ENCODE results near the gene NNMT.

Gene NNMT

DNA sequence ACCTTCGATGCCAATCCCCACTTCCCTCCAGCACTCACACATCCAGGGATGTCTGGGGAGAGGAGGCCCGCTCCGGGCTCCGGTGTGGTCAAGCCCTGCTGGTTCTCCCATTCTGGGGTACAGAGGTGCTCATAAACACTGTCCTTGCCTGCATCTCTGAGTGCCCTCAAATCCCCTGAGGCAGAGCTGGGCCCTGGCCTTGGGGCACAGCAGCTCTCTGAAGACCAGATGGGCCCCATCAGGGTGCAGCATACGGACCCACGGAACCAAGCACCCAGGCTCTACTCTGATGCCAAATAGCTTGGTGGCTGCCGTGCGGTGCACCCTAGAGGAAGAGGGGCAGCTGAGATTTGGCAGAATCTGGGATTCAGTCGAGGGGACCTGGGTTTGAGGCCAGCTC, 35.7 kb upstream of the NNMT start:
- TF ChIP-seq, protein P1, sequence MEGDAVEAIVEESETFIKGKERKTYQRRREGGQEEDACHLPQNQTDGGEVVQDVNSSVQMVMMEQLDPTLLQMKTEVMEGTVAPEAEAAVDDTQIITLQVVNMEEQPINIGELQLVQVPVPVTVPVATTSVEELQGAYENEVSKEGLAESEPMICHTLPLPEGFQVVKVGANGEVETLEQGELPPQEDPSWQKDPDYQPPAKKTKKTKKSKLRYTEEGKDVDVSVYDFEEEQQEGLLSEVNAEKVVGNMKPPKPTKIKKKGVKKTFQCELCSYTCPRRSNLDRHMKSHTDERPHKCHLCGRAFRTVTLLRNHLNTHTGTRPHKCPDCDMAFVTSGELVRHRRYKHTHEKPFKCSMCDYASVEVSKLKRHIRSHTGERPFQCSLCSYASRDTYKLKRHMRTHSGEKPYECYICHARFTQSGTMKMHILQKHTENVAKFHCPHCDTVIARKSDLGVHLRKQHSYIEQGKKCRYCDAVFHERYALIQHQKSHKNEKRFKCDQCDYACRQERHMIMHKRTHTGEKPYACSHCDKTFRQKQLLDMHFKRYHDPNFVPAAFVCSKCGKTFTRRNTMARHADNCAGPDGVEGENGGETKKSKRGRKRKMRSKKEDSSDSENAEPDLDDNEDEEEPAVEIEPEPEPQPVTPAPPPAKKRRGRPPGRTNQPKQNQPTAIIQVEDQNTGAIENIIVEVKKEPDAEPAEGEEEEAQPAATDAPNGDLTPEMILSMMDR (IDR thresholded peaks at IDR 0.05; ENCODE audit: unreplicated experiment in 3 of 3) = no peak
- Mint-ChIP-seq H3K9me3 (no peaks in the 10 kb centered on the region), H3K36me3 (ENCODE audit: low read depth) (no peaks in the 10 kb centered on the region), H3K27me3 (ENCODE audit: low read depth) (peaks cover 30% of the 10 kb centered on the region), H3K4me3 (no peak overlapping the region), H3K27ac (no peak overlapping the region), H3K4me1 (peaks cover 13% of the 10 kb centered on the region)

DNA sequence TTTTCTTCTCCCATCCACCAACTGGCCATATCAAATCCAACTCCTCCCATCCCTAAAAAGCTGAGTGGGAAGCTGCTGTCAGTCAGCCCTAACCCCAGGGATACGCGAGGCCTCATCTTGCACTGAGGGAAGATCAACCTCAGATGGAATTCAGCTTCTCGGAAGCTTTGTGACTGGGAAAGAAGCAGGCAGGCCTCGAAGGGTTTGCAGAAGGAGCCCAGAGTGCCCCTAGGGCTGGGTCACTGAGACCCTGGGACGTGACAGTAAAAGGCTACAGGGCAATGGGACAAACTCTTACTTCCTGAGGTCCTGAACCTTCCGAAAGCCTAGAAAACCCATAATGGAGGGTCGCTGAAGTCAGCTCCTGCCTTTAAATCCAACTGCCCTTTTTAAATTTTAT, 34.4 kb upstream of the NNMT start:
- peaks cover 26% of the 10 kb centered on the region for H3K27me3 Mint-ChIP-seq (ENCODE audit: low read depth)
- H3K27ac Mint-ChIP-seq = no peak overlapping the region
- TF ChIP-seq, protein P1 (IDR thresholded peaks at IDR 0.05; ENCODE audit: unreplicated experiment in 3 of 3) = no peak

DNA sequence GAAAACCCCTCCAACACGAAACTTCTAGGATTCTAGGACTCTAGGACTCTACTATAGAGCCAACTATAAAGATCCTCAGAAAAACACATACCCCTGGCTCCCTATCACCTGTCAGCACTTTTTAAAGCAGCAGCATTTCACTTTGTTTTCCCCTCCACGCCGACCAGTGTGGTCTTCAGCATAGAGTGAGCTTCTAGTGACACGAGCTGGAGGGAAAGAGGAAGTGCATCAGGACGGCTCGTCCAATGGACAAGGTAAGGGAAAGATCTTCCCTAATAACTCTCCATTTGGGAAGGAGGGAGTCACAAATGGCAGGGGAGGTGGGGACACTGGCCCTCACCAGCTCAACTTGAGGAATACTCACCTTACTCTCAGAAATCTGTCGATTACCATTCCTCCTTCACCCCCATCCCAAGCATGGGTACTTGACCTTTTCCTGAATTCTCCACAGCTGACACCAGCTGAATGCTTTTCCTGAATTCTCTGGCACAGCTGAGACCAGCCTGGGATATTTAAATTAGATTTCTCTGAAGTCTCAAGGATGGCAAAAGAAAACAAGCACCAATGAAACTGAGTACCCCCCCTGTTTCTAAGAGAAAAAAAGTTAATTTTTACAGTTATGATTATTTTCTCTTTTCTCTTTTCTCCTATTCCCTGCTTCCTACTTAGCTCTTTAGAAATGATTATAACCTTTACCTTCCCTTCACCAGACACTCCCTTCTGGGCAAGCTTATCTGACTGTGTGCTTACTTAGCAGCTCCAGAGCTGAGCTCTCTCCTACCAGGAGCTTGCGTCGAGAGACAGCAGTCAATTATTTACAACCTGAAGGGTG, 33.3 kb upstream of the NNMT start:
- Mint-ChIP-seq H3K27ac (no peak overlapping the region), H3K36me3 (ENCODE audit: low read depth) (no peaks in the 10 kb centered on the region), H3K27me3 (ENCODE audit: low read depth) (peaks cover 24% of the 10 kb centered on the region), H3K9me3 (no peaks in the 10 kb centered on the region), H3K4me1 (peaks cover 7% of the 10 kb centered on the region), H3K4me3 (no peak overlapping the region)
- TF ChIP-seq, protein P1 (IDR thresholded peaks at IDR 0.05; ENCODE audit: unreplicated experiment in 3 of 3) = peak; percentile 80 to 92 (median 85)

More for the DNA sequence above, 34.4 kb upstream of the NNMT start:
- H3K9me3 Mint-ChIP-seq = no peaks in the 10 kb centered on the region
- no peak overlapping the region for H3K4me3 Mint-ChIP-seq
- no peaks in the 10 kb centered on the region for H3K36me3 Mint-ChIP-seq (ENCODE audit: low read depth)
- H3K4me1 Mint-ChIP-seq = peaks cover 13% of the 10 kb centered on the region

DNA sequence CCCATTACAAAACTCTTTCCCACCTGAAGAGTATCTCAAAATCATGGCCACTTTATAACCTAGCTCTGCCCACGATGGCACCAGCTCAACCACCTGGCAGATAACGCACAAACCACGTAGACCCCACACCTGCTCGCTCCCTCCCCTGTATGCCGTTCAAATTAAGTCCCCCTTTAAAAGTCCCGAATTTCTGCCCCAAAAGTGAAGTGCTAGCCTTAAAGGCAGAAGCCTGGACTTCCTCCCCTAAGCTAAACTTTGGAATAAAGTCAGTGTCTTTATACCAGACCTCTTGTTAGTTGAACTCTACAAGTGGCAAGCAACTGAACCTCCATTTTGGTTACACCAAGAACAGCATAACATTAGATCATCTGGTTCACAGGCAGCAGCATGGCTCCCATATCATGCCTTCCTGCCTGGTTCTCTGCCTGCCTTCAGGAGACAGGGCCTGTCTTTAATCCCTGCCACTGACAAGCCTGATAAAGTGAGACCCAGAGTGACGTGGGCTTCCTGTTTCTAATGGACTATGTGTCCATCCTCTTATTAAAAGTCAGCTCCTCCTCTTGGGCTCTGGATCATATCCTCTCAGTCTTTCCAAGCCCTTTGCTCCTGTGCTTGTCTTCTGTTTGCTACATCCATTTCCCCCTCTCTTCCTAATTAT, 32.6 kb upstream of the NNMT start:
- Mint-ChIP-seq H3K27ac (no peak overlapping the region), H3K36me3 (ENCODE audit: low read depth) (no peaks in the 10 kb centered on the region), H3K4me3 (no peak overlapping the region), H3K4me1 (peaks cover 4% of the 10 kb centered on the region), H3K9me3 (no peaks in the 10 kb centered on the region), H3K27me3 (ENCODE audit: low read depth) (peaks cover 24% of the 10 kb centered on the region)
- TF ChIP-seq, protein P1 (IDR thresholded peaks at IDR 0.05; ENCODE audit: unreplicated experiment in 3 of 3) = no peak

DNA sequence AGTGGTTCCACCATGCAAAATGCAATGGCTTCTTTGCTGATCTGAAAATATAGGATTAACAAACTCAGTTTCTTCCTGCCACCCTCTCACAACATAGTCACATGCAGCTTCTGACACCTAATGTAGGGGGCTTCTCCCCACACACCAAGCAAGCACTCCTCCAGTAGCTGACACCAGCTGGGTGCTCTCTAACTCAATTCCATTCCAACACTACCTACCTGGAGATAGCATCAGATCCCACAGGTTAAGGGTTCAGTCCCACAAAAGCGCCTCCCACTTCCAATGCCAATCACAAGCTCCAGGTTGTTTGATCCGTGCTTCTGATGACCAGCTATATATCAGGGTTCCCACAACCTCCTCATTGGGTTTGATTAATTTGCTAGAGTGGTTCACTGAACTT, 31.8 kb upstream of the NNMT start:
- Mint-ChIP-seq H3K27ac (no peak overlapping the region), H3K4me1 (no peaks in the 10 kb centered on the region), H3K9me3 (no peaks in the 10 kb centered on the region), H3K4me3 (no peak overlapping the region), H3K36me3 (ENCODE audit: low read depth) (no peaks in the 10 kb centered on the region), H3K27me3 (ENCODE audit: low read depth) (peaks cover 19% of the 10 kb centered on the region)
- TF ChIP-seq, protein P1 (IDR thresholded peaks at IDR 0.05; ENCODE audit: unreplicated experiment in 3 of 3) = no peak

Data from nephron (organoid).